DOHH2 (cell line): ENCODE results near the gene PLPP7.

ENCODE experiments used
- H3F3A ChIP-seq: fragments of 200-600 bp; sonication (generic), shearing (Covaris generic); 2 replicates; pipeline ENCODE4 v1.6.0; 2016; ENCODE audit warnings: antibody characterized with exemption, mild to moderate bottlenecking; ENCODE audit not compliant: control insufficient read depth, insufficient read depth
- H3K27ac ChIP-seq: fragments of 200-600 bp; sonication (generic); 2 replicates; pipeline ENCODE4 v1.5.1; 2014; ENCODE audit warnings: low read depth, mild to moderate bottlenecking, low read length, moderate library complexity
- H3K27me3 ChIP-seq: fragments of 200-600 bp; sonication (generic); 2 replicates; pipeline ENCODE4 v1.6.1; 2014; ENCODE audit warnings: mild to moderate bottlenecking, low read length, mixed read lengths; ENCODE audit not compliant: control insufficient read depth
- H3K36me3 ChIP-seq: fragments of 200-600 bp; sonication (generic); 2 replicates; pipeline ENCODE4 v1.6.1; 2014; ENCODE audit warnings: mild to moderate bottlenecking, low read length, moderate library complexity, mixed read lengths; ENCODE audit not compliant: control insufficient read depth
- H3K4me1 ChIP-seq: fragments of 200-600 bp; sonication (generic); 2 replicates; pipeline ENCODE4 v1.6.1; 2014; ENCODE audit warnings: mild to moderate bottlenecking, low read length, mixed read lengths; ENCODE audit not compliant: control insufficient read depth
- H3K4me2 ChIP-seq: fragments of 200-600 bp; sonication (generic); 2 replicates; pipeline ENCODE4 v1.6.0; 2014; ENCODE audit warnings: mild to moderate bottlenecking, low read length, moderate library complexity
- H3K4me3 ChIP-seq: fragments of 200-600 bp; sonication (generic); 2 replicates; pipeline ENCODE4 v1.5.1; 2014; ENCODE audit warnings: mild to moderate bottlenecking, low read length, mixed read lengths
- H3K79me2 ChIP-seq: fragments of 200-600 bp; sonication (generic); 2 replicates; pipeline ENCODE4 v1.6.1; 2014; ENCODE audit warnings: mild to moderate bottlenecking, low read length, mixed read lengths; ENCODE audit not compliant: control insufficient read depth
- H3K9me2 ChIP-seq: fragments of 200-600 bp; sonication (generic); replicated peaks from 2 replicates; pipeline ENCODE4 v1.6.1; 2014; ENCODE audit warnings: mild to moderate bottlenecking, low read length, mixed read lengths; ENCODE audit not compliant: control insufficient read depth
- H3K9me3 ChIP-seq: fragments of 200-600 bp; sonication (generic); 2 replicates; pipeline ENCODE4 v1.6.1; 2014; ENCODE audit warnings: antibody characterized with exemption, low read length, mixed read lengths; ENCODE audit not compliant: control insufficient read depth, insufficient read depth
- H4K20me1 ChIP-seq: fragments of 200-600 bp; sonication (generic); 2 replicates; pipeline ENCODE4 v1.6.0; 2014; ENCODE audit warnings: low read depth, mild to moderate bottlenecking, antibody characterized with exemption, low read length, moderate library complexity; ENCODE audit not compliant: control insufficient read depth, insufficient read depth
- EZH2phosphoT487 ChIP-seq: fragments of 200-600 bp; sonication (generic); IDR thresholded peaks from 2 replicates; pipeline ENCODE4 v1.6.1; 2017; ENCODE audit warnings: borderline replicate concordance, mild to moderate bottlenecking, antibody characterized with exemption, low read length, moderate library complexity, mixed read lengths
- TF ChIP-seq, protein P1 (sequence below): fragments of 200-600 bp; sonication (generic); IDR thresholded peaks from one replicate; pipeline ENCODE4 v1.5.1; 2014; ENCODE audit warnings: antibody characterized with exemption, mild to moderate bottlenecking, low read depth, low read length; ENCODE audit not compliant: poor library complexity, severe bottlenecking

PLPP7 gene

DNA sequence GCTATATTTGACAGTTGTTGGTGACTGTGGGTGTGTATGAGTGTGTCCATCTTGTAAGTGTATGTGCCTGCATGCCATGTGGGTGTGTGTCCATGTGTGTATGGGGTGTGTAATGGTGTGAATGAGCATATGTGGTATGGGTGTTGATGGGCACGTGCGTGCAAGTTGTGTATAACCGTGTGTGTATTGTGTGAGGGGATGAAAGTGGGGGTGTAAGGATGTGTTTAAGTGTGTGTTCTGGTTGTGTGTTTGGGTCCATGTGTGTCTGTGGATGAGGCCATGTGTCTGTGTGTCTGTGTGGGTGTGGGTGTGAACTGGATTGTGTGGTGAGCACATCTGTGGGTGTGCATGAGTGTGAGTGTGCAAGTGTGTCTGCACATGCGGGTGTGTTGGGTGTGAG is 7.3 kb upstream of the PLPP7 start:
- Histone ChIP-seq H3K36me3 (no peaks in the 10 kb centered on the region), H3K4me3 (no peak overlapping the region), H3K79me2 (no peaks in the 10 kb centered on the region), H3F3A (peaks cover 3% of the 10 kb centered on the region), H3K4me2 (no peak overlapping the region), H3K9me3 (no peaks in the 10 kb centered on the region), H4K20me1 (no peaks in the 10 kb centered on the region), H3K9me2 (no peaks in the 10 kb centered on the region), H3K4me1 (peaks cover 11% of the 10 kb centered on the region), H3K27ac (no peak overlapping the region), H3K27me3 (no peaks in the 10 kb centered on the region)
- TF ChIP-seq, protein P1, sequence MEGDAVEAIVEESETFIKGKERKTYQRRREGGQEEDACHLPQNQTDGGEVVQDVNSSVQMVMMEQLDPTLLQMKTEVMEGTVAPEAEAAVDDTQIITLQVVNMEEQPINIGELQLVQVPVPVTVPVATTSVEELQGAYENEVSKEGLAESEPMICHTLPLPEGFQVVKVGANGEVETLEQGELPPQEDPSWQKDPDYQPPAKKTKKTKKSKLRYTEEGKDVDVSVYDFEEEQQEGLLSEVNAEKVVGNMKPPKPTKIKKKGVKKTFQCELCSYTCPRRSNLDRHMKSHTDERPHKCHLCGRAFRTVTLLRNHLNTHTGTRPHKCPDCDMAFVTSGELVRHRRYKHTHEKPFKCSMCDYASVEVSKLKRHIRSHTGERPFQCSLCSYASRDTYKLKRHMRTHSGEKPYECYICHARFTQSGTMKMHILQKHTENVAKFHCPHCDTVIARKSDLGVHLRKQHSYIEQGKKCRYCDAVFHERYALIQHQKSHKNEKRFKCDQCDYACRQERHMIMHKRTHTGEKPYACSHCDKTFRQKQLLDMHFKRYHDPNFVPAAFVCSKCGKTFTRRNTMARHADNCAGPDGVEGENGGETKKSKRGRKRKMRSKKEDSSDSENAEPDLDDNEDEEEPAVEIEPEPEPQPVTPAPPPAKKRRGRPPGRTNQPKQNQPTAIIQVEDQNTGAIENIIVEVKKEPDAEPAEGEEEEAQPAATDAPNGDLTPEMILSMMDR = no peak
- no peak for TF ChIP-seq EZH2phosphoT487

DNA sequence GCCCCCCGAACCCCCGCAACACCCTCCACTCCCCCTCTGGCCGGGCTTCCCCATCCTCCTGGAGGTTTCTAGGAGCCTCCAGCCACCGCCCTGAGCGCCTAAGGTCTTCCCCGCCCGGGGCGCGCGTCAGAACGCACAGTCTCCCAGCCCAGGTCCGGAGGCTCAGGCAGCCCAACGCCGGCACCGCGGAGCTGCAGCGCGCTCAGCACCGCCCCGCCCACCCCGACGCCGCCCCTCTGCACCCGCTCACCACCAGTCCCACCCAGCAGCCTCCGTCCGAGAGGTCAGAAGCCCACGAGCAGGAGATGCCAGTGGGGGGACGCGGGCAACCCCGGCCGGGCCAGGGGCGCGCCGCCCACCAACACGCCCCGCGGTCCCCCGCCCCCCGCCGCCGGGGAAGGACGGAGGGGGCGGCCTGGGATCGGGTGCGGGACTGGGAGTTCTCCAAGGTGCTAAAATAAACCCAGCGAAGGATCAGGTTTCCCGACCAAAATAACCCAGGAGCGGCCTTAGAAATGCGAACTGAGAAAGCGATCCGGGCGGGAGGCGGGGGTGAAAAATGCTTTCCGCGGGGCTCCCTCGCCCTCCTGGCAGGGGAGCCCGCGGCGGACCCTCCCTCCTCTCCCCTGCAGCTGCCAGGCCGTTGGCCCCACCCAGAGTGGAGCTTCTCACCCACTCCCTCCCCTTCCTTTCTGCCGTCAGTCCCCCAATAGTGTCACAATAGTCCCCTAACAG is 6.7 kb upstream of the PLPP7 start:
- no peaks in the 10 kb centered on the region for H3K79me2 ChIP-seq
- no peaks in the 10 kb centered on the region for H3K36me3 ChIP-seq
- no peak overlapping the region for H3K27ac ChIP-seq
- H4K20me1 ChIP-seq = no peaks in the 10 kb centered on the region
- TF ChIP-seq, protein P1 = no peak
- no peak for TF ChIP-seq EZH2phosphoT487
- no peaks in the 10 kb centered on the region for H3K27me3 ChIP-seq
- no peak overlapping the region for H3K4me3 ChIP-seq
- peaks cover 3% of the 10 kb centered on the region for H3F3A ChIP-seq
- no peak overlapping the region for H3K4me2 ChIP-seq
- peaks cover 11% of the 10 kb centered on the region for H3K4me1 ChIP-seq
- no peaks in the 10 kb centered on the region for H3K9me2 ChIP-seq
- H3K9me3 ChIP-seq = no peaks in the 10 kb centered on the region

DNA sequence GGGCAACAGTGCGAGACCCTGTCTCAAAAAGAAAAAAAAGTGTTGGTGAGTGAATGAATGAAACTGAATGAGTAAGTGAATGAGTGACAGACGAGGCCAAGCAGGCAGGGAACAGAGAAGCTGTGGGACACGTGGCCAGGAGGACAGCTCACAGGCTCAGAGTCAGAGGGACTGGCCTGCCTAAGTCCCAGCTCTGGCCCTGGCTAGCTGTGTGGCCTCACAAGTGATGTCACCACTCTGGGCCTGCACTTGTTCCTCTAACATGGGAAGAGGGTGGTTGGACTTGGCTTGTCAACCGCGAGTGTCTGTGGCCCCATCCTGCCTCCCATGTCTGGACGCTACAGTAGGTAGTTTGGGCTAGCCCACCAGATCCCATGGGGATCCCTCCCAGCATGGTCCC is 4.7 kb upstream of the PLPP7 start:
- Histone ChIP-seq H3K4me1 (peaks cover 3% of the 10 kb centered on the region; the same call in 1 of the 2 replicates), H3F3A (no peaks in the 10 kb centered on the region), H3K4me3 (no peak overlapping the region), H3K79me2 (no peaks in the 10 kb centered on the region), H3K36me3 (no peaks in the 10 kb centered on the region), H3K27ac (no peak overlapping the region), H4K20me1 (no peaks in the 10 kb centered on the region), H3K27me3 (no peaks in the 10 kb centered on the region), H3K9me3 (no peaks in the 10 kb centered on the region), H3K4me2 (no peak overlapping the region), H3K9me2 (no peaks in the 10 kb centered on the region)
- TF ChIP-seq EZH2phosphoT487 = no peak
- TF ChIP-seq, protein P1 = no peak
